ENCODE results near the gene EGFR.
A peak's percentile ranks its signal among the peaks of the same experiment; 100 is the strongest.

Gene EGFR

DNA sequence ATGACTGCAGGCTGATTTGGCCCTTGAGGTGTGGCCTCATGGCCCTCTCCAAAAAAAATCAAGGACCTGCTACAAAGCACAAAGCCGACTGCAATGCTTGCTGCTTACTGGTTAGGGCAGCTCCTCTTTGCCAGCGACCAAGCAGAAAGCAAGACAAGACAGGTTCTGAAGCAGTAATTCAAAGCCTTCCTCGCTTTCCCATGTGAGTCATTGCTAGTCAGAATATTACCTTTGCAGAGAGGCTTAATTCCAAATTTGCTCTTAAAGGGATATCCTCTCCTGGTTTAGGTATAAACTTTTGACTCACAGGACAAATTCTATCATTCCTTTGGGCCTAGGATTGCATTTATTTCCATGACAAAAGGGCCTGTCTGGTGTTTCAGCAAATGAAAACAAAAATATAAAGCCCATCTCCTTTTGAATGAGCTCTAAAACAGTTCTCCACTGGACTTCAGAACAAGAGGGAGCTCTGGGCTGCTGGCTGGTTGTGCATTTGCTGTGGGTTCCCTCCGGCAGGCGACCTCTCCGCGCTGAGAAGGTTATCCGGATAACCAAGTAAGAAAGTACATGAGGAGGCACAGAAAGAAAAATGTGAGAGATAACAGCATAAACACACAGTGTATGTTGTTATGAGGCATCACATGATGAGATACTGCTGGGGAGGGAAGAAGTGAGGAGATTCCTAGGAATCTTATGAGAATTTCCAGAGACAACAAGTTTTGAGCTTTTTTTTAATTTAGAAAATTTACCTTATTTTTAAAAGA, 90.8 kb downstream of the EGFR start:
- peak in 4 of 42 donors; percentile 35 to 82 (median 62) for DNase-seq
- intact Hi-C loops (cut with DNase I), result no loop called here

DNA sequence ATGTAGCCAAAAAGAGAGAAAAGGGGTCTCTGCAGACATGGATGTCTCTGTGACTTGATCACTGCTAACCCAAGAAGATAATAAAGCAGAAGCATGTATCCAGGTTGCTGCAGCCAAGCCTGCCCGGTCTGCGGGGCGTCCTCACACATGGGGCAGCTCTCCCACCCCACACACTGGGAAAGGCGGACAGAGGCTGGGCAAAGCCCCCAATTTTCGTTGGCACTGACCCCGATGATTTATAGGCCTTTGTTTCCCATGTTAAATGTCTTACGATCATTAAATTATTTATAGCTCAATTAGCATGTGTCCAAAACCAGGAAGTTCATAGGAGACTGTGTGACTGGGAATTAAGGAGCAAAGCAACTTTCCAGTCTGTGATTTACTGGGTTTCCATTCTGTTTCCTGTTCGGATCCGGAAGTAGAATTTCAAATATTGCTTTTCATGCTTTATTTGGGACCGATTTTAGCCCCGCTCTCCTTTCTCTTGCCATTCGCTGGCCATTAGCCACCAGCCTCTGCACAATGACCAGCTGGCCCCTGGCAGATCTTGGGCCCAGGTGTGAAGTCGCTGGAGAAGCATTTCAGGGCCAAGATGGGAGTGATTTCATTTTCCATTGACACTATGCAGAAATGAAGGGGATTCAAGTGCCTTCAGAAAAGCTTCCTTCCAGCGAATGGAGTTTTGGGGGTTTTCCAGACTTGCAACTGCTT, 91.6 kb downstream of the EGFR start:
- intact Hi-C loops (cut with DNase I), result no loop called here
- peak in 1 of 42 donors; percentile 10 for DNase-seq

GRCh38 chr7:55110993-55111361, 92.2 kb downstream of the EGFR start:
- intact Hi-C loops (cut with DNase I), result no loop called here
- DNase-seq, result peak in 2 of 42 donors; percentile 25 to 55

GRCh38 chr7:55112056-55112455, 93.2 kb downstream of the EGFR start:
- DNase-seq, result no peak
- intact Hi-C loops (cut with DNase I), result no loop called here

DNA sequence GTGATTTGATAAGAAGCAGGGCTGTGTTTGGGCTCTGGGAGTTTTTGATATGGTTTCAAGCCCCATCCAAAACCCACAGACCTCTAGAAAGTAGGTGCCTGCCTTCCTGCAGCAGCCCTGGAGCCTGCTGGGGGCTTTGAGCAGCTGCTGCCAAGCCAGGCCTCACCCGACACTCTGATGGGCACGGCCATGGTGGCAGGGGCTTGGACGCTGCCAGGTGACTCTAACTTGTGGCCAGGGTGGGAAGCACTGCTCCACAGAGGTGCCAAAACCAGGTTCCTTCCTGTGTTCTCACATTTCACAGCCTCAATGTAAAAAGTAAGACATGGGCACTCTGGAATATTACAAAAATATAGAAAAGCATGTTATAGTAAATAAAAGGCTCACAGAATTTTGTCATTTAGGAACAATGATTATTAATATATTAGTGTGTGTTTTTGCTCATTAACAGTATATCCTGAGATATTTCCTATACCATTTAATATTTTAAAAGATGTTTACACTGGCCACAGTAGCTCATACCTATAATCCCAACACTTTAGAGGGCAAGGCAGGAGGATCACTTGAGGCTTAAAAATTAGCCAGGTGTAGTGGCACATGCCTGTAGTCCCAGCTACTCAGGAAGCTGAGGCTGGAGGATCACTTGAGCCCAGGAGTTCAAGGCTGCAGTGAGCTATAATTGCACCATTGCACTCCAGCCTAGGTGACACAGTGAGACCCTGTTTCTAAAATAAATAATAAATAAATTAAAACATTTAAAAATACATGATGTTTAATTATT, 95.1 kb downstream of the EGFR start:
- DNase-seq, result no peak
- intact Hi-C loops (cut with DNase I), result no loop called here

DNA sequence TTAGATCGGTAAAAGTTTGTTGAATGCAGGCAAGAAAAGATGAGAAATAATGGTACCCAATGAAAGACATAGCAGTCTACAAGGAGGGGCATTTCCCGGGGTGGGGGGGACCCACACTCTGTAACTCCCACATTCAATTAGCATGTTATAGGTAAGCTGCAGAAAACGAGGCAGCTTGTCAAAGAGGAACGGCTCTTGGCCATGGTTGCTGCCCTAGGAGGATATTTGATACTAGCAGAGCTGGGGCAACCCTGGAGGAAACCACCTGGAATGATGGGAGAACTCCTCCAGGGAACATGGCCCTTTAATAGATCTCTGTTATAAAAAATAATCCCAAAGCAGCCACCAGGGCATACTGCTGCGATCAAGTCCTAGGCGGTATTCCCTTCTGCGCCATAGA, 98.5 kb downstream of the EGFR start:
- no peak for DNase-seq

DNA sequence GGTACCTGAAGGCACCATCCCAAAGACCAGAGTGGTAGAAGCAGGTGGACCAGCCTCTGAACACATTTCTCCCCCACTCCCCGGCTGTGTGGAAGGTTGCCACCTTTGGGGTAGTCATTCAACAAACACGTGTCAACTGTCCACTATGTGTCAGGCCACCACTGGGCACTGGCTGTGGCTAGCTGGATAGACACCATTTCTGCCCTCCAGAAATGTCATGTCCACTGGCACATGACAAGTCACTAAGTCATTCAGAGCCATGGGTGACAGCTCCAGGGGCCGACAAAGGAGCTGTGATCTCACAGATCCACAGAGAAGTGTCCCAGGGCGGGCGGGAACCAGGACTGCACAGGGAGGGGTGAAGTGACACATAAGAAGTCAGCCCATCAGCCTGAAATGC, 99.6 kb downstream of the EGFR start:
- intact Hi-C loops (cut with DNase I), result no loop called here
- DNase-seq, result peak in 1 of 42 donors; percentile 36

More for the DNA sequence above, 98.5 kb downstream of the EGFR start:
- intact Hi-C loops (cut with DNase I), result no loop called here

DNA sequence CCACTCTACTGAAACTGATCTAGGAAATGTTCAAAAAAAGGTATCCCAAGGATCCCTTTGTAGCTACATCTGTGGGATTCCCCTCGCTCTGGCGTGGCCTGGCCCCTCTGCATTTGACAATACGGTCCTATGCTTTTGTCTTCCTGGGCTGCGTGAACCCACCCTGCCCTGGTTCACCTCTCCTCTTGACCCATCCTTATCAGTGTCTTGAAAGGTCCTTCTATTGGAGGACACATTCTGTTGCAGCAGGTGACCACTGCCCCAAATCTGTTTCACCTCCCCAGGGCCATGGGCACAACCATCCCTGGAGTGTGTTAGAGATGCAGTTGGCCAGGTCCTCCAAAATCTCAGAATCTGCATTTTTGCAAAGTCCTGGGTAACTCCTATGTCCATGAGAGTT, 100.8 kb downstream of the EGFR start:
- intact Hi-C loops (cut with DNase I), result no loop called here
- no peak for DNase-seq

GRCh38 chr7:55120074-55120473, 101.3 kb downstream of the EGFR start:
- DNase-seq, result no peak
- intact Hi-C loops (cut with DNase I), result no loop called here

- intact Hi-C loops (cut with DNase I), result no loop called here
- no peak for DNase-seq
These were observed 101.8 kb downstream of the EGFR start for GRCh38 chr7:55120501-55121198.

GRCh38 chr7:55121249-55121648, 102.4 kb downstream of the EGFR start:
- DNase-seq, result no peak
- intact Hi-C loops (cut with DNase I), result no loop called here

- intact Hi-C loops (cut with DNase I), result no loop called here
- no peak for DNase-seq
These were observed 103.4 kb downstream of the EGFR start for GRCh38 chr7:55122263-55122662.

DNA sequence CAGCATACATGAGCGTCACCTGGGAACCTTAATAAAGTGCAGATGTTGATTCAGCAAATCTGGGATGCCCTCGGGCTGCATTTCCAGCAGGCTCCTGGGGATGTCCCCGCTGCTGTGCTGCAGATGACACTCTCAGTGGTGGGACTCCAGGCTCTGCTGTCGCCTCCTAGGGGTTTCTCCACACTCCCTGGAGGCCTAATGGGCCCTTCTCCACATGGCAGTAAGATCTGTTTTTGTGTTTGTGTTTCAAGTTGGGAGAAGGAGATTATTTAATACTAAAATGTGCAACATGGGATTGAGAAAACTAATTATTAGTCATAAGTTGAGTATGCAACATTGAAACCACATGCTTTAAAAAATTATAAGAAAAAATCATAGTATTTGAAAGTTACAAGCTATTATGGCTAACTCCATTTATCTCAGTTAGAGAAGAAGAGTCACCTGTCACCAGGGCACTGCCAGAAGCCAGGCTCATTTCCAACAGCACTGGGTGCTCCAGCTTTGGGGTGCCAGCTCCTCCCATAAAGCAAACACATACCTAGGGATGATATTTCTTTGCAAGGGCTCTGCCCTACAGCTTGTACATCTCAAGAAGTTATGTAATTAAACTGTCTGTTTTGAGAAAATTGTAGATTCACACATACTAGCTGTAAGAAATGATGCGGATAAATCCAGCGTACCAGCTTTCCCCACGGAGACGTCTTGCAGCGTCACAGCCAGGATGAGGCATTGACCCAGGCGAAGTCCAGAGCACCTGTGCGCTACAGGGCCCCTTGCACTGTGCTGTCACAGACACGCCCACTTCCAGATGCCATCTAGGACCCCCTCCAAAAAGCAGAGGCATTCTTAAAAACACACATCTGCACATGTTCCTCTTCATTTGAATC, 106.4 kb downstream of the EGFR start:
- peak in 1 of 42 donors; percentile 30 for DNase-seq
- intact Hi-C loops (cut with DNase I), result no loop called here

GRCh38 chr7:55127135-55127551, 108.3 kb downstream of the EGFR start:
- intact Hi-C loops (cut with DNase I), result no loop called here

GRCh38 chr7:55127622-55128081, 108.8 kb downstream of the EGFR start:
- no peak for DNase-seq
- intact Hi-C loops (cut with DNase I), result no loop called here

More at GRCh38 chr7:55127135-55127551, 108.3 kb downstream of the EGFR start:
- no peak for DNase-seq

- DNase-seq, result no peak
- intact Hi-C loops (cut with DNase I), result no loop called here
These were observed 110.0 kb downstream of the EGFR start for GRCh38 chr7:55128693-55129394.

GRCh38 chr7:55129541-55130394, 111.0 kb downstream of the EGFR start:
- peak in 2 of 42 donors; percentile 51 to 59 for DNase-seq
- intact Hi-C loops (cut with DNase I), result no loop called here

All from head of caudate nucleus (tissue), 42 donors.